Measurements from ENCODE around the gene KIAA1217.

GRCh38 chr10:24176658-24177057 is 32.3 kb upstream of the KIAA1217 start:
- TF ChIP-seq CTCF (conservative IDR thresholded peaks at IDR 0.05) (no peak), ZFX (IDR thresholded peaks at IDR 0.05) (no peak)
